ENCODE data around the gene ZDHHC18.

DNA sequence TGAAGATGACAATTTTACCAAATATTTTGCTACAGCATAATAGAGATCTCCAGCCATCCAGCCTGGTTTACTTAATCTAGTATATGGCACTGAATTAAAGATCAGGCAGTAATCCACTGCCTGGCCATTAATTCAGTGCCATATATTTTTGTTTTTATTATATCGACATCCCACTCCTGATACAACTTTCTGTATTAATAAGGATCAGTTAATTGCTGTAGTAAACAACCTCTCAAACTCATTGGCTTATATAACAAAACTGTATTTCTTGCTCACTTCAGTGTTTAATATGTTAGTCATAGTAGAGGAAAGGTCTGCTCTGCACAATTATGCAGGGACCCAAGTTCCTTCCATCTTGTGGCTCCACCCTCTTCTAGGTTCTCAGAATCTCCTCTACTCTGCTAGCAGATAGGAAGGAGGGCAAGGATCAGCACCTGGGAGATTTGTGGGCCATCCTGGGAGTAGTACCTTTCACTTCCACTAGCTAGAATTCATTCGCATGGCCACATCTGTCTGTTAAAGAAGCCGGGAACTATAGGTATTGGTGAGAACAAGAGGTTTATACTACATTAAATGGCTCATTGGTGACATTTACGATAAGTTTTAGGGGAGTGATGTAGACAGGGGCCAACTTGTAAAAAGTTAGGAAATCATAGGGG, 3.6 kb upstream of the ZDHHC18 start:
- TF ChIP-seq, protein P1, sequence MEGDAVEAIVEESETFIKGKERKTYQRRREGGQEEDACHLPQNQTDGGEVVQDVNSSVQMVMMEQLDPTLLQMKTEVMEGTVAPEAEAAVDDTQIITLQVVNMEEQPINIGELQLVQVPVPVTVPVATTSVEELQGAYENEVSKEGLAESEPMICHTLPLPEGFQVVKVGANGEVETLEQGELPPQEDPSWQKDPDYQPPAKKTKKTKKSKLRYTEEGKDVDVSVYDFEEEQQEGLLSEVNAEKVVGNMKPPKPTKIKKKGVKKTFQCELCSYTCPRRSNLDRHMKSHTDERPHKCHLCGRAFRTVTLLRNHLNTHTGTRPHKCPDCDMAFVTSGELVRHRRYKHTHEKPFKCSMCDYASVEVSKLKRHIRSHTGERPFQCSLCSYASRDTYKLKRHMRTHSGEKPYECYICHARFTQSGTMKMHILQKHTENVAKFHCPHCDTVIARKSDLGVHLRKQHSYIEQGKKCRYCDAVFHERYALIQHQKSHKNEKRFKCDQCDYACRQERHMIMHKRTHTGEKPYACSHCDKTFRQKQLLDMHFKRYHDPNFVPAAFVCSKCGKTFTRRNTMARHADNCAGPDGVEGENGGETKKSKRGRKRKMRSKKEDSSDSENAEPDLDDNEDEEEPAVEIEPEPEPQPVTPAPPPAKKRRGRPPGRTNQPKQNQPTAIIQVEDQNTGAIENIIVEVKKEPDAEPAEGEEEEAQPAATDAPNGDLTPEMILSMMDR (IDR thresholded peaks at IDR 0.05): no peak
- TF ChIP-seq POLR2A (IDR thresholded peaks at IDR 0.05): no peak
